HepG2 (cell line): ENCODE results near the gene JMJD1C. TPM values are rescaled to one million over a fixed set of nuclear protein-coding genes. Genes with fewer than 3 reads are reported as not detected.

Experiments used
- ATAC-seq: fragments of 200-7000 bp; cut with Tn5 transposase; 3 replicates; pipeline ENCODE4 v1.9.1; 2020; ENCODE audit warnings: mild to moderate bottlenecking, moderate library complexity
- BruUV-seq: library from RNA; stranded (reverse); fragments of 400-500 nt; replicated peaks from 2 replicates; lab custom pipeline; 2021; lab: Mats Ljungman, UMichigan
- CTCF ChIA-PET: fragments of 300-600 bp; formaldehyde crosslinking; extraction: SDS; loops from one replicate; lab custom pipeline; 2021; ENCODE audit warnings: low total read pairs, inconsistent platforms, low intra/inter-chr PET ratio; lab: Yijun Ruan, JAX
- POLR2A ChIA-PET: fragments of 350-600 bp; sonication (Branson Sonifier 250); formaldehyde crosslinking; loops from one replicate; lab custom pipeline; 2020; ENCODE audit warnings: antibody characterized with exemption, inconsistent platforms; lab: Yijun Ruan, JAX
- DNase-seq: peaks from one replicate; pipeline ENCODE4 v3.0.0-alpha.2; 2015; ENCODE audit warnings: low spot score
- FAIRE-seq: peaks from 3 replicates; lab custom pipeline; 2011; peaks lifted over from hg19 to GRCh38; lab: Jason Lieb, UNC
- H2AFZ ChIP-seq: one replicate; pipeline ENCODE4 v1.6.1; 2011; ENCODE audit warnings: low read length, inconsistent platforms
- H3K27ac ChIP-seq: fragments of 300-600 bp; 3 replicates; pipeline ENCODE4 v1.8.0; 2011; ENCODE audit warnings: mixed run types, mild to moderate bottlenecking, mixed read lengths, low read length, inconsistent platforms; ENCODE audit not compliant: insufficient read depth; ENCODE audit errors: extremely low read length
- H3K27me3 ChIP-seq, 2 experiments: fragments of 200-600 bp in 1 of 2; 2 replicates in 1 of 2; 3 replicates in 1 of 2; pipeline versions ENCODE4 v1.6.0 to v1.8.0; 2011; ENCODE audit warnings: low read length in 2 of 2, mild to moderate bottlenecking in 2 of 2, moderate library complexity in 2 of 2, inconsistent platforms in 1 of 2; ENCODE audit not compliant: insufficient read depth in 2 of 2, control insufficient read depth in 1 of 2
- H3K36me3 ChIP-seq, 2 experiments: fragments of 200-600 bp in 1 of 2; replicated peaks in 1 of 2; 2 replicates in 1 of 2; 3 replicates in 1 of 2; pipeline versions ENCODE4 v1.5.1 to v1.8.0; 2011; ENCODE audit warnings: low read length in 2 of 2, inconsistent platforms in 1 of 2; ENCODE audit not compliant: insufficient read depth in 2 of 2, control insufficient read depth in 1 of 2
- H3K4me1 ChIP-seq: 2 replicates; pipeline ENCODE4 v1.5.1; 2012; ENCODE audit warnings: low read length, inconsistent platforms; ENCODE audit not compliant: insufficient read depth
- H3K4me2 ChIP-seq: 2 replicates; pipeline ENCODE4 v1.6.0; 2011; ENCODE audit warnings: low read depth, low read length, inconsistent platforms
- H3K4me3 ChIP-seq, 3 experiments: fragments of 200-600 bp in 1 of 3; sonication (generic), shearing (Covaris generic) in 1 of 3; replicated peaks in 1 of 3; 2 replicates each; pipeline ENCODE4 v1.5.1; 2011 to 2016; ENCODE audit warnings: low read length in 3 of 3, inconsistent platforms in 2 of 3, low read depth in 2 of 3, mild to moderate bottlenecking in 2 of 3, control low read depth in 1 of 3, mixed read lengths in 1 of 3; ENCODE audit not compliant: insufficient read depth in 1 of 3
- H3K79me2 ChIP-seq: one replicate; pipeline ENCODE4 v1.6.1; 2011; ENCODE audit warnings: low read length, inconsistent platforms; ENCODE audit not compliant: insufficient read depth
- H3K9ac ChIP-seq: 2 replicates; pipeline ENCODE4 v1.6.0; 2011; ENCODE audit warnings: mild to moderate bottlenecking, low read depth, low read length, inconsistent platforms; ENCODE audit not compliant: insufficient read depth
- H3K9me3 ChIP-seq: 2 replicates; pipeline ENCODE4 v1.5.1; 2012; ENCODE audit warnings: mild to moderate bottlenecking, low read length
- H4K20me1 ChIP-seq: 2 replicates; pipeline ENCODE4 v1.6.0; 2011; ENCODE audit warnings: inconsistent platforms, mild to moderate bottlenecking, low read length, moderate library complexity; ENCODE audit not compliant: insufficient read depth
- DMAP1 ChIP-seq: IDR thresholded peaks from 2 replicates; pipeline ENCODE4 v1.6.1; 2016
- GABPB1 ChIP-seq: IDR thresholded peaks from 2 replicates; pipeline ENCODE4 v1.6.1; 2016; ENCODE audit warnings: mild to moderate bottlenecking, missing genetic modification reagents, moderate library complexity, missing compliant biosample characterization
- MAFK ChIP-seq, 2 experiments: IDR thresholded peaks in 1 of 2; conservative IDR thresholded peaks in 1 of 2; 2 replicates each; pipeline ENCODE4 v1.6.1; 2011; ENCODE audit warnings: improper control_type of control experiment in 2 of 2, low read length in 2 of 2
- RARA ChIP-seq: IDR thresholded peaks from 2 replicates; pipeline ENCODE4 v1.6.1; 2016; ENCODE audit warnings: missing genetic modification reagents, missing compliant biosample characterization
- ZEB1 ChIP-seq: IDR thresholded peaks from 2 replicates; pipeline ENCODE4 v1.6.1; 2012; ENCODE audit warnings: mild to moderate bottlenecking, low read depth, inconsistent platforms; ENCODE audit not compliant: insufficient replicate concordance
- ZNF296 ChIP-seq: sonication (generic); formaldehyde crosslinking; conservative IDR thresholded peaks from 2 replicates; pipeline ENCODE4 v1.5.0; 2020; ENCODE audit warnings: mild to moderate bottlenecking, missing genetic modification reagents
- ZNF749 ChIP-seq: sonication (generic); formaldehyde crosslinking; IDR thresholded peaks from 2 replicates; pipeline ENCODE4 v1.8.0; 2022; ENCODE audit warnings: mild to moderate bottlenecking, missing genetic modification reagents, moderate library complexity, borderline replicate concordance
- WGBS: methylation state at CpG from one replicate; pipeline ENCODE4 v1.1.6; 2017; ENCODE audit warnings: low lambda C conversion rate; 5-methylcytosine and 5-hydroxymethylcytosine counted together
- in situ Hi-C: cut with HindIII; loops from 2 replicates; pipeline ENCODE4 v1.10.0; 2017; ENCODE audit warnings: low pct_unique_long_range_greater_than_20kb; ENCODE audit not compliant: extremely low pct_ligation_motif_present
- intact Hi-C: fragments of 100-400 bp; cut with micrococcal nuclease; formaldehyde crosslinking; loops from one replicate; pipeline ENCODE4 v1.10.0; 2022; ENCODE audit not compliant: unreplicated experiment
- polyA plus RNA-seq, 8 experiments: library from polyadenylated mRNA; depleted of rRNA in 3 of 8; stranded (reverse) in 7 of 8; unstranded in 1 of 8; fragments of >200 nt; fragmentation: Illumina TruSeq in 4 of 8; extraction: Trizol in 4 of 8; gene quantifications; 2 replicates each; pipeline versions ENCODE4 v1.2.1 to v1.2.3, GENCODE V29; 2011 to 2016; ENCODE audit warnings: low read depth in 4 of 8, missing spikeins in 1 of 8, mixed read lengths in 1 of 8; ENCODE audit not compliant: insufficient read depth in 1 of 8
- total RNA-seq, 5 experiments: library from RNA; depleted of rRNA; stranded (reverse); fragments of >200 nt; fragmentation: Illumina TruSeq; extraction: Trizol; gene quantifications; 2 replicates each; pipeline ENCODE4 v1.2.3, GENCODE V29; 2016; ENCODE audit warnings: low read depth in 1 of 5

The JMJD1C gene
- total and polyA plus RNA-seq, 2 of the 13 experiments (the other 11 are each of a cell fraction or from before 2014, with no cell fraction given): 42.3 to 42.7 TPM

- no peak overlapping the region for H3K4me2 ChIP-seq
- no TSS peak for BruUV-seq
- H3K4me3 ChIP-seq: no peak overlapping the region
- ATAC-seq: no peak
- H4K20me1 ChIP-seq: no peaks in the 10 kb centered on the region
- no peak overlapping the region for H3K9ac ChIP-seq
- DNase-seq: no peak
- no peak overlapping the region for H3K27ac ChIP-seq
- H3K4me1 ChIP-seq: no peaks in the 10 kb centered on the region
- POLR2A ChIA-PET: interaction anchor here (1.0 kb wide), 1 partner anchor 9 kb away, joined by 3 read pairs; no protein-coding TSS in a partner anchor
- H2AFZ ChIP-seq: no peak overlapping the region
- CTCF ChIA-PET: no interaction called here
- TF ChIP-seq RARA (CRISPR knock-in tag) (peak; percentile 68), DMAP1 (CRISPR knock-in tag) (no peak)
- TF ChIP-seq, all 625 proteins: peak for 1
- WGBS: 19% methylated on average over 2 of the region's 2 CpGs
- FAIRE-seq: no peak
- in situ Hi-C loops (no loop called here), intact Hi-C loops (no loop called here)
- H3K27me3 ChIP-seq: no peaks in the 10 kb centered on the region
- no peaks in the 10 kb centered on the region for H3K36me3 ChIP-seq
- no peaks in the 10 kb centered on the region for H3K9me3 ChIP-seq
- no peaks in the 10 kb centered on the region for H3K79me2 ChIP-seq
These were observed 341.9 kb downstream of the JMJD1C start for GRCh38 chr10:63123727-63124362.

GRCh38 chr10:63120554-63120953, 345.2 kb downstream of the JMJD1C start:
- H2AFZ ChIP-seq: no peak overlapping the region
- TF ChIP-seq GABPB1 (CRISPR knock-in tag) (no peak), ZEB1 (no peak), ZNF749 (CRISPR knock-in tag) (no peak), MAFK (conservative IDR thresholded peaks at IDR 0.05 in 1 of 2, IDR thresholded peaks at IDR 0.05 in 1 of 2; ENCODE audit: low read length in 2 of 2) (0 out of 4 replicates have a peak, but pooled peaks of 1 of the 2 experiments have one; percentile 27), ZNF296 (no peak)
- H3K4me2 ChIP-seq: no peak overlapping the region
- ChIA-PET POLR2A (no interaction called here), CTCF (no interaction called here)
- DNase-seq (no peak), ATAC-seq (no peak), FAIRE-seq (no peak)
- in situ Hi-C loops: no loop called here
- H3K4me3 ChIP-seq: no peak overlapping the region
- peaks cover 9% of the 10 kb centered on the region for H3K4me1 ChIP-seq
- no TSS peak for BruUV-seq
- no peaks in the 10 kb centered on the region for H3K27me3 ChIP-seq
- H3K9me3 ChIP-seq: no peaks in the 10 kb centered on the region
- no peaks in the 10 kb centered on the region for H3K36me3 ChIP-seq
- intact Hi-C loops: no loop called here
- no peaks in the 10 kb centered on the region for H3K79me2 ChIP-seq
- H3K27ac ChIP-seq: no peak overlapping the region
- H3K9ac ChIP-seq: no peak overlapping the region
- H4K20me1 ChIP-seq: no peaks in the 10 kb centered on the region
